HepG2 (cell line): ENCODE data around the gene INAFM2. TPM values are rescaled to one million over a fixed set of nuclear protein-coding genes. Genes with fewer than 3 reads are reported as not detected.

Experiments
- ATAC-seq: fragments of 200-7000 bp; cut with Tn5 transposase; 3 replicates; pipeline ENCODE4 v1.9.1; 2020; ENCODE audit warnings: mild to moderate bottlenecking, moderate library complexity
- BruUV-seq: library from RNA; stranded (reverse); fragments of 400-500 nt; replicated peaks from 2 replicates; lab custom pipeline; 2021; lab: Mats Ljungman, UMichigan
- CTCF ChIA-PET: fragments of 300-600 bp; formaldehyde crosslinking; extraction: SDS; loops from one replicate; lab custom pipeline; 2021; ENCODE audit warnings: low total read pairs, inconsistent platforms, low intra/inter-chr PET ratio; lab: Yijun Ruan, JAX
- POLR2A ChIA-PET: fragments of 350-600 bp; sonication (Branson Sonifier 250); formaldehyde crosslinking; loops from one replicate; lab custom pipeline; 2020; ENCODE audit warnings: antibody characterized with exemption, inconsistent platforms; lab: Yijun Ruan, JAX
- DNase-seq: peaks from one replicate; pipeline ENCODE4 v3.0.0-alpha.2; 2015; ENCODE audit warnings: low spot score
- FAIRE-seq: peaks from 3 replicates; lab custom pipeline; 2011; peaks lifted over from hg19 to GRCh38; lab: Jason Lieb, UNC
- H2AFZ ChIP-seq: one replicate; pipeline ENCODE4 v1.6.1; 2011; ENCODE audit warnings: low read length, inconsistent platforms
- H3K27ac ChIP-seq: fragments of 300-600 bp; 3 replicates; pipeline ENCODE4 v1.8.0; 2011; ENCODE audit warnings: mixed run types, mild to moderate bottlenecking, mixed read lengths, low read length, inconsistent platforms; ENCODE audit not compliant: insufficient read depth; ENCODE audit errors: extremely low read length
- H3K27me3 ChIP-seq, 2 experiments: fragments of 200-600 bp in 1 of 2; 2 replicates in 1 of 2; 3 replicates in 1 of 2; pipeline versions ENCODE4 v1.6.0 to v1.8.0; 2011; ENCODE audit warnings: low read length in 2 of 2, mild to moderate bottlenecking in 2 of 2, moderate library complexity in 2 of 2, inconsistent platforms in 1 of 2; ENCODE audit not compliant: insufficient read depth in 2 of 2, control insufficient read depth in 1 of 2
- H3K36me3 ChIP-seq, 2 experiments: fragments of 200-600 bp in 1 of 2; replicated peaks in 1 of 2; 2 replicates in 1 of 2; 3 replicates in 1 of 2; pipeline versions ENCODE4 v1.5.1 to v1.8.0; 2011; ENCODE audit warnings: low read length in 2 of 2, inconsistent platforms in 1 of 2; ENCODE audit not compliant: insufficient read depth in 2 of 2, control insufficient read depth in 1 of 2
- H3K4me1 ChIP-seq: 2 replicates; pipeline ENCODE4 v1.5.1; 2012; ENCODE audit warnings: low read length, inconsistent platforms; ENCODE audit not compliant: insufficient read depth
- H3K4me2 ChIP-seq: 2 replicates; pipeline ENCODE4 v1.6.0; 2011; ENCODE audit warnings: low read depth, low read length, inconsistent platforms
- H3K4me3 ChIP-seq, 3 experiments: fragments of 200-600 bp in 1 of 3; sonication (generic), shearing (Covaris generic) in 1 of 3; replicated peaks in 1 of 3; 2 replicates each; pipeline ENCODE4 v1.5.1; 2011 to 2016; ENCODE audit warnings: low read length in 3 of 3, inconsistent platforms in 2 of 3, low read depth in 2 of 3, mild to moderate bottlenecking in 2 of 3, control low read depth in 1 of 3, mixed read lengths in 1 of 3; ENCODE audit not compliant: insufficient read depth in 1 of 3
- H3K79me2 ChIP-seq: one replicate; pipeline ENCODE4 v1.6.1; 2011; ENCODE audit warnings: low read length, inconsistent platforms; ENCODE audit not compliant: insufficient read depth
- H3K9ac ChIP-seq: 2 replicates; pipeline ENCODE4 v1.6.0; 2011; ENCODE audit warnings: mild to moderate bottlenecking, low read depth, low read length, inconsistent platforms; ENCODE audit not compliant: insufficient read depth
- H3K9me3 ChIP-seq: 2 replicates; pipeline ENCODE4 v1.5.1; 2012; ENCODE audit warnings: mild to moderate bottlenecking, low read length
- H4K20me1 ChIP-seq: 2 replicates; pipeline ENCODE4 v1.6.0; 2011; ENCODE audit warnings: inconsistent platforms, mild to moderate bottlenecking, low read length, moderate library complexity; ENCODE audit not compliant: insufficient read depth
- GLI4 ChIP-seq: sonication (generic); formaldehyde crosslinking; IDR thresholded peaks from 2 replicates; pipeline ENCODE4 v1.5.1; 2020; ENCODE audit warnings: missing genetic modification reagents, mild to moderate bottlenecking, moderate library complexity, borderline replicate concordance
- GTF2F1 ChIP-seq: fragments of 150-350 bp; IDR thresholded peaks from 2 replicates; pipeline ENCODE4 v1.6.1; 2014; ENCODE audit warnings: low read length
- RXRB ChIP-seq: IDR thresholded peaks from 2 replicates; pipeline ENCODE4 v1.6.1; 2016; ENCODE audit warnings: borderline replicate concordance, missing genetic modification reagents, missing compliant biosample characterization
- TFAP4 ChIP-seq: sonication (generic); IDR thresholded peaks from 2 replicates; pipeline ENCODE4 v1.6.1; 2016; ENCODE audit warnings: low read depth, borderline replicate concordance
- ZBTB20 ChIP-seq: sonication (generic); formaldehyde crosslinking; IDR thresholded peaks from 2 replicates; pipeline ENCODE4 v1.8.1; 2023; ENCODE audit warnings: missing genetic modification reagents, low read depth, mild to moderate bottlenecking, borderline replicate concordance
- ZFP90 ChIP-seq: sonication (generic); formaldehyde crosslinking; IDR thresholded peaks from 2 replicates; pipeline ENCODE4 v1.8.0; 2022; ENCODE audit warnings: missing genetic modification reagents, mild to moderate bottlenecking, inconsistent platforms, borderline replicate concordance
- ZNF354B ChIP-seq: sonication (generic); formaldehyde crosslinking; IDR thresholded peaks from 2 replicates; pipeline ENCODE4 v1.8.0; 2022; ENCODE audit warnings: mild to moderate bottlenecking, missing genetic modification reagents
- ZNF362 ChIP-seq: sonication (generic); formaldehyde crosslinking; IDR thresholded peaks from 2 replicates; pipeline ENCODE4 v1.4.0; 2020; ENCODE audit warnings: missing genetic modification reagents, mild to moderate bottlenecking, borderline replicate concordance
- ZNF75D ChIP-seq: sonication (generic); formaldehyde crosslinking; IDR thresholded peaks from 2 replicates; pipeline ENCODE4 v1.8.1; 2023; ENCODE audit warnings: missing genetic modification reagents, mild to moderate bottlenecking, borderline replicate concordance
- ZSCAN9 ChIP-seq: IDR thresholded peaks from 2 replicates; pipeline ENCODE4 v1.6.1; 2016; ENCODE audit warnings: borderline replicate concordance
- WGBS: methylation state at CpG from one replicate; pipeline ENCODE4 v1.1.6; 2017; ENCODE audit warnings: low lambda C conversion rate; 5-methylcytosine and 5-hydroxymethylcytosine counted together
- in situ Hi-C: cut with HindIII; loops from 2 replicates; pipeline ENCODE4 v1.10.0; 2017; ENCODE audit warnings: low pct_unique_long_range_greater_than_20kb; ENCODE audit not compliant: extremely low pct_ligation_motif_present
- intact Hi-C: fragments of 100-400 bp; cut with micrococcal nuclease; formaldehyde crosslinking; loops from one replicate; pipeline ENCODE4 v1.10.0; 2022; ENCODE audit not compliant: unreplicated experiment
- polyA plus RNA-seq, 8 experiments: library from polyadenylated mRNA; depleted of rRNA in 3 of 8; stranded (reverse) in 7 of 8; unstranded in 1 of 8; fragments of >200 nt; fragmentation: Illumina TruSeq in 4 of 8; extraction: Trizol in 4 of 8; gene quantifications; 2 replicates each; pipeline versions ENCODE4 v1.2.1 to v1.2.3, GENCODE V29; 2011 to 2016; ENCODE audit warnings: low read depth in 4 of 8, missing spikeins in 1 of 8, mixed read lengths in 1 of 8; ENCODE audit not compliant: insufficient read depth in 1 of 8
- total RNA-seq, 5 experiments: library from RNA; depleted of rRNA; stranded (reverse); fragments of >200 nt; fragmentation: Illumina TruSeq; extraction: Trizol; gene quantifications; 2 replicates each; pipeline ENCODE4 v1.2.3, GENCODE V29; 2016; ENCODE audit warnings: low read depth in 1 of 5

Gene INAFM2
- total and polyA plus RNA-seq, 2 of the 13 experiments (the other 11 are each of a cell fraction or from before 2014, with no cell fraction given), result 5.5 to 6.5 TPM

GRCh38 chr15:40301467-40302179, 21.9 kb upstream of the INAFM2 start:
- H3K4me2 ChIP-seq, result no peak overlapping the region
- H3K27me3 ChIP-seq, result peaks cover 15 to 76% of the 10 kb centered on the region in 2 experiments
- intact Hi-C loops, result no loop called here
- no peak for DNase-seq
- no peaks in the 10 kb centered on the region for H3K4me1 ChIP-seq
- no peak for FAIRE-seq
- in situ Hi-C loops, result no loop called here
- ATAC-seq, result peak; percentile 36
- no peaks in the 10 kb centered on the region for H3K9me3 ChIP-seq
- POLR2A ChIA-PET, result no interaction called here
- no peaks in the 10 kb centered on the region for H3K79me2 ChIP-seq
- H3K36me3 ChIP-seq, result no peaks in the 10 kb centered on the region
- H3K4me3 ChIP-seq, result no peak overlapping the region
- no peaks in the 10 kb centered on the region for H4K20me1 ChIP-seq
- H3K27ac ChIP-seq, result no peak overlapping the region
- H3K9ac ChIP-seq, result no peak overlapping the region
- no peak overlapping the region for H2AFZ ChIP-seq
- CTCF ChIA-PET, result no interaction called here
- 21% methylated on average over 11 of the region's 12 CpGs for WGBS
- TF ChIP-seq ZNF362 (no peak), GLI4 (CRISPR knock-in tag) (no peak), ZSCAN9 (CRISPR knock-in tag) (no peak), TFAP4 (no peak), ZFP90 (CRISPR knock-in tag) (no peak), GTF2F1 (no peak), ZBTB20 (CRISPR knock-in tag) (no peak), ZNF354B (no peak), RXRB (CRISPR knock-in tag) (no peak), ZNF75D (CRISPR knock-in tag) (no peak)
- no TSS peak for BruUV-seq
